H9 (cell line): ENCODE measurements around the gene ELMOD1. TPM values are rescaled to one million over a fixed set of nuclear protein-coding genes. Genes with fewer than 3 reads are reported as not detected.
A peak's percentile ranks its signal among the peaks of the same experiment; 100 is the strongest.
"Not testable (repeated sequence)": the region's sequence is repeated elsewhere in the genome, so short reads cannot be mapped to it uniquely, and the experiment has no call there.

ENCODE experiments used
- DNase-seq: peaks from one replicate; pipeline ENCODE4 v3.0.0-alpha.2; 2017
- H2AFZ ChIP-seq: one replicate; pipeline ENCODE4 v1.6.1; 2013; ENCODE audit warnings: mild to moderate bottlenecking, low read length, control low read depth, moderate library complexity
- H2AK5ac ChIP-seq: 2 replicates; pipeline ENCODE4 v1.6.1; 2013; ENCODE audit warnings: low read length, control low read depth, mixed read lengths; ENCODE audit not compliant: insufficient read length
- H2BK120ac ChIP-seq: one replicate; pipeline ENCODE4 v1.6.1; 2013; ENCODE audit warnings: low read depth, mild to moderate bottlenecking, low read length, control low read depth, inconsistent platforms; ENCODE audit not compliant: poor library complexity, severe bottlenecking
- H2BK12ac ChIP-seq: 2 replicates; pipeline ENCODE4 v1.6.1; 2013; ENCODE audit warnings: low read length, control low read depth, mixed read lengths, low read depth; ENCODE audit not compliant: insufficient read length
- H2BK15ac ChIP-seq: 2 replicates; pipeline ENCODE4 v1.6.1; 2013; ENCODE audit warnings: low read depth, low read length, control low read depth
- H2BK20ac ChIP-seq: one replicate; pipeline ENCODE4 v1.6.1; 2013; ENCODE audit warnings: low read depth, mild to moderate bottlenecking, low read length, control low read depth, inconsistent platforms; ENCODE audit not compliant: poor library complexity, severe bottlenecking
- H2BK5ac ChIP-seq: 2 replicates; pipeline ENCODE4 v1.6.1; 2013; ENCODE audit warnings: low read length, control low read depth, mixed read lengths; ENCODE audit not compliant: insufficient read length
- H3K14ac ChIP-seq: 2 replicates; pipeline ENCODE4 v1.6.1; 2013; ENCODE audit warnings: low read length, control low read depth; ENCODE audit not compliant: insufficient read depth
- H3K18ac ChIP-seq: 2 replicates; pipeline ENCODE4 v1.6.1; 2013; ENCODE audit warnings: low read depth, mild to moderate bottlenecking, mixed read lengths, low read length, control low read depth; ENCODE audit not compliant: insufficient read length
- H3K23ac ChIP-seq: 2 replicates; pipeline ENCODE4 v1.6.1; 2013; ENCODE audit warnings: low read length, control low read depth, mixed read lengths, low read depth; ENCODE audit not compliant: insufficient read length
- H3K23me2 ChIP-seq: 2 replicates; pipeline ENCODE4 v1.6.1; 2013; ENCODE audit warnings: low read depth, mild to moderate bottlenecking, mixed read lengths, low read length, control low read depth; ENCODE audit not compliant: insufficient read length, poor library complexity, severe bottlenecking
- H3K27ac ChIP-seq: 2 replicates; pipeline ENCODE4 v1.5.1; 2013; ENCODE audit warnings: low read length, control low read depth, mixed read lengths, low read depth; ENCODE audit not compliant: insufficient read length
- H3K27me3 ChIP-seq: 2 replicates; pipeline ENCODE4 v1.6.1; 2013; ENCODE audit warnings: low read length, control low read depth, inconsistent platforms; ENCODE audit not compliant: insufficient read depth
- H3K4ac ChIP-seq: 2 replicates; pipeline ENCODE4 v1.6.1; 2013; ENCODE audit warnings: low read depth, mild to moderate bottlenecking, control low read depth, inconsistent platforms, low read length, moderate library complexity
- H3K4me1 ChIP-seq: 2 replicates; pipeline ENCODE4 v1.6.1; 2013; ENCODE audit warnings: low read length, control low read depth, inconsistent platforms; ENCODE audit not compliant: insufficient read depth
- H3K4me2 ChIP-seq: 2 replicates; pipeline ENCODE4 v1.6.1; 2013; ENCODE audit warnings: low read length, control low read depth, mixed read lengths; ENCODE audit not compliant: insufficient read length, insufficient read depth
- H3K56ac ChIP-seq: 2 replicates; pipeline ENCODE4 v1.6.1; 2013; ENCODE audit warnings: low read depth, mild to moderate bottlenecking, mixed read lengths, low read length, control low read depth; ENCODE audit not compliant: insufficient read length
- H3K79me1 ChIP-seq: 2 replicates; pipeline ENCODE4 v1.6.1; 2013; ENCODE audit warnings: low read depth, mild to moderate bottlenecking, moderate library complexity, low read length, control low read depth, inconsistent platforms; ENCODE audit not compliant: insufficient read depth, poor library complexity, severe bottlenecking
- H3K79me2 ChIP-seq: 2 replicates; pipeline ENCODE4 v1.6.1; 2013; ENCODE audit warnings: low read length, control low read depth, inconsistent platforms; ENCODE audit not compliant: insufficient read depth
- H3K9ac ChIP-seq: 2 replicates; pipeline ENCODE4 v1.6.1; 2013; ENCODE audit warnings: low read length, control low read depth, mixed read lengths; ENCODE audit not compliant: insufficient read length; ENCODE audit errors: extremely low read depth
- H3K9me3 ChIP-seq: one replicate; pipeline ENCODE4 v1.6.1; 2013; ENCODE audit warnings: low read depth, low read length, inconsistent platforms; ENCODE audit not compliant: control insufficient read depth
- H3T11ph ChIP-seq: one replicate; pipeline ENCODE4 v1.6.1; 2013; ENCODE audit warnings: mild to moderate bottlenecking, low read length, control low read depth, inconsistent platforms
- H4K20me1 ChIP-seq: one replicate; pipeline ENCODE4 v1.6.1; 2013; ENCODE audit not compliant: control insufficient read depth, insufficient read length, insufficient read depth
- H4K5ac ChIP-seq: 2 replicates; pipeline ENCODE4 v1.6.1; 2013; ENCODE audit warnings: low read depth, mild to moderate bottlenecking, mixed read lengths, low read length, control low read depth; ENCODE audit not compliant: insufficient read length
- H4K8ac ChIP-seq: replicated peaks from 2 replicates; pipeline ENCODE4 v1.6.1; 2013; ENCODE audit warnings: low read length, control low read depth, mixed read lengths, low read depth; ENCODE audit not compliant: insufficient read length
- H4K91ac ChIP-seq: 2 replicates; pipeline ENCODE4 v1.6.1; 2013; ENCODE audit warnings: low read depth, mild to moderate bottlenecking, moderate library complexity, mixed read lengths, low read length, control low read depth; ENCODE audit not compliant: insufficient read length
- H3K27ac Mint-ChIP-seq, 3 experiments: 2 replicates in 2 of 3; 3 replicates in 1 of 3; pipeline ENCODE4 v1.8.0; 2020 to 2021; ENCODE audit warnings: mixed read lengths in 3 of 3, mild to moderate bottlenecking in 1 of 3, moderate library complexity in 1 of 3
- H3K27me3 Mint-ChIP-seq: 2 replicates; pipeline ENCODE4 v1.8.0; 2021; ENCODE audit warnings: low read depth, mild to moderate bottlenecking, moderate library complexity, mixed read lengths
- H3K36me3 Mint-ChIP-seq, 3 experiments: 2 replicates in 2 of 3; 3 replicates in 1 of 3; pipeline ENCODE4 v1.8.0; 2020 to 2021; ENCODE audit warnings: low read depth in 3 of 3, mixed read lengths in 3 of 3; ENCODE audit not compliant: insufficient read depth in 1 of 3
- H3K4me1 Mint-ChIP-seq, 2 experiments: 2 replicates each; pipeline ENCODE4 v1.8.0; 2020; ENCODE audit warnings: mixed read lengths in 2 of 2
- H3K4me3 Mint-ChIP-seq, 2 experiments: 2 replicates in 1 of 2; 3 replicates in 1 of 2; pipeline ENCODE4 v1.8.0; 2020 to 2021; ENCODE audit warnings: mild to moderate bottlenecking in 2 of 2, mixed read lengths in 2 of 2, moderate library complexity in 1 of 2
- H3K9me3 Mint-ChIP-seq, 2 experiments: 2 replicates in 1 of 2; 3 replicates in 1 of 2; pipeline ENCODE4 v1.8.0; 2020; ENCODE audit warnings: mild to moderate bottlenecking in 2 of 2, mixed read lengths in 2 of 2, moderate library complexity in 1 of 2
- CTCF ChIP-seq: fragments of 200-600 bp; sonication (generic); conservative IDR thresholded peaks from 3 replicates; pipeline ENCODE4 v1.8.0; 2021; ENCODE audit warnings: antibody characterized with exemption, mild to moderate bottlenecking
- WGBS: extraction: QIAGEN DNeasy Blood & Tissue Kit; methylation state at CpG from one replicate; pipeline ENCODE4 v1.1.7; 2013; ENCODE audit warnings: missing lambda C conversion rate, low lambda C conversion rate, mixed read lengths; ENCODE audit not compliant: insufficient read length; ENCODE audit errors: extremely low coverage; 5-methylcytosine and 5-hydroxymethylcytosine counted together
- total RNA-seq: library from RNA; stranded (reverse); gene quantifications from 2 replicates; pipeline ENCODE4 v1.2.1, GENCODE V29; 2021

Gene ELMOD1
- total RNA-seq, 1 experiment from 2014 or later = 0.61 TPM

- Histone ChIP-seq H3K4ac (no peak within 1 kb of the TSS), H4K20me1 (no peaks in the 10 kb centered on the region), H3K79me1 (no peaks in the 10 kb centered on the region), H3K9me3 (no peaks in the 10 kb centered on the region), H3K23me2 (peaks cover 6% of the 10 kb centered on the region), H2BK120ac (no peak within 1 kb of the TSS), H2BK5ac (no peak within 1 kb of the TSS), H3K56ac (no peak within 1 kb of the TSS), H3K14ac (peak within 1 kb of the TSS; percentile 53; the same call in 1 of the 2 replicates), H4K5ac (no peak within 1 kb of the TSS), H3K9ac (peak within 1 kb of the TSS; percentile 69), H2BK15ac (no peak within 1 kb of the TSS), H3T11ph (no peak within 1 kb of the TSS), H4K91ac (no peak within 1 kb of the TSS), H4K8ac (no peak within 1 kb of the TSS), H3K4me2 (peak within 1 kb of the TSS; percentile 81), H3K23ac (no peak within 1 kb of the TSS), H3K18ac (peak within 1 kb of the TSS; percentile 77), H3K79me2 (no peaks in the 10 kb centered on the region; the same call in 1 of the 2 replicates), H2BK20ac (no peak within 1 kb of the TSS), H2BK12ac (no peak within 1 kb of the TSS), H3K27me3 (no peaks in the 10 kb centered on the region), H2AK5ac (no peak within 1 kb of the TSS), H3K27ac (no peak within 1 kb of the TSS), H3K4me1 (peaks cover 2% of the 10 kb centered on the region; the same call in 1 of the 2 replicates), H2AFZ (no peak within 1 kb of the TSS)
- WGBS = no CpG with 5 or more reads among the region's 32 CpGs
- TF ChIP-seq CTCF = no peak
- H3K27me3 Mint-ChIP-seq = no peaks in the 10 kb centered on the region; the same call in 1 of the 2 replicates
- H3K9me3 Mint-ChIP-seq = no peaks in the 10 kb centered on the region
- H3K4me1 Mint-ChIP-seq = peaks cover 24 to 26% of the 10 kb centered on the region in 2 experiments
- peak within 1 kb of the TSS; percentile 94 to 97 for H3K4me3 Mint-ChIP-seq
- peak within 1 kb of the TSS; percentile 54 to 99 (median 95) for H3K27ac Mint-ChIP-seq
- no peaks in the 10 kb centered on the region for H3K36me3 Mint-ChIP-seq
- peak; percentile 74 for DNase-seq
These were observed 25.6 kb upstream of the ELMOD1 start, which contains the start of gene ALKBH8 for GRCh38 chr11:107565219-107565937. Gene ALKBH8 (minus strand): TSS chr11:107565735. CDS start chr11:107560893, 4,842 bp downstream.

- not testable (repeated sequence) for H2BK5ac ChIP-seq, H4K8ac ChIP-seq, H3K36me3 Mint-ChIP-seq, H2BK12ac ChIP-seq, DNase-seq, H4K91ac ChIP-seq, H3K27ac ChIP-seq, H3K4me1 ChIP-seq, H2AFZ ChIP-seq, H3K27me3 ChIP-seq, H3K4ac ChIP-seq, H3K56ac ChIP-seq, H4K5ac ChIP-seq, H3K79me2 ChIP-seq, H2BK15ac ChIP-seq, H3K23me2 ChIP-seq, H3K23ac ChIP-seq, H3K9me3 ChIP-seq, H3K79me1 ChIP-seq, H3K14ac ChIP-seq, H2BK20ac ChIP-seq, H2AK5ac ChIP-seq, H3T11ph ChIP-seq, H3K18ac ChIP-seq, H4K20me1 ChIP-seq, H3K9me3 Mint-ChIP-seq, H2BK120ac ChIP-seq, H3K27me3 Mint-ChIP-seq
- peak overlapping the region; percentile 35 for H3K9ac ChIP-seq
- H3K4me2 ChIP-seq = peak overlapping the region; percentile 81
- peak overlapping the region; percentile 94 to 97 for H3K4me3 Mint-ChIP-seq
- H3K27ac Mint-ChIP-seq = peak overlapping the region in 2 of 3 experiments; percentile 95 to 99; a peak in 4 of 7 replicates
- no CpG with 5 or more reads among the region's 9 CpGs for WGBS
- H3K4me1 Mint-ChIP-seq = peaks cover 24 to 27% of the 10 kb centered on the region in 2 experiments
These were observed 24.9 kb upstream of the ELMOD1 start for GRCh38 chr11:107565955-107566501.
